HG02763 (cell line): ENCODE measurements around the gene TMEM33.
"Not testable (repeated sequence)": the region's sequence is repeated elsewhere in the genome, so short reads cannot be mapped to it uniquely, and the experiment has no call there.

Experiments
- ATAC-seq: cut with Tn5 transposase; IDR thresholded peaks from one replicate; pipeline ENCODE4 v1.9.1; 2021; ENCODE audit warnings: mild to moderate bottlenecking, moderate library complexity; ENCODE audit not compliant: unreplicated experiment

TMEM33 gene, protein sequence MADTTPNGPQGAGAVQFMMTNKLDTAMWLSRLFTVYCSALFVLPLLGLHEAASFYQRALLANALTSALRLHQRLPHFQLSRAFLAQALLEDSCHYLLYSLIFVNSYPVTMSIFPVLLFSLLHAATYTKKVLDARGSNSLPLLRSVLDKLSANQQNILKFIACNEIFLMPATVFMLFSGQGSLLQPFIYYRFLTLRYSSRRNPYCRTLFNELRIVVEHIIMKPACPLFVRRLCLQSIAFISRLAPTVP

DNA sequence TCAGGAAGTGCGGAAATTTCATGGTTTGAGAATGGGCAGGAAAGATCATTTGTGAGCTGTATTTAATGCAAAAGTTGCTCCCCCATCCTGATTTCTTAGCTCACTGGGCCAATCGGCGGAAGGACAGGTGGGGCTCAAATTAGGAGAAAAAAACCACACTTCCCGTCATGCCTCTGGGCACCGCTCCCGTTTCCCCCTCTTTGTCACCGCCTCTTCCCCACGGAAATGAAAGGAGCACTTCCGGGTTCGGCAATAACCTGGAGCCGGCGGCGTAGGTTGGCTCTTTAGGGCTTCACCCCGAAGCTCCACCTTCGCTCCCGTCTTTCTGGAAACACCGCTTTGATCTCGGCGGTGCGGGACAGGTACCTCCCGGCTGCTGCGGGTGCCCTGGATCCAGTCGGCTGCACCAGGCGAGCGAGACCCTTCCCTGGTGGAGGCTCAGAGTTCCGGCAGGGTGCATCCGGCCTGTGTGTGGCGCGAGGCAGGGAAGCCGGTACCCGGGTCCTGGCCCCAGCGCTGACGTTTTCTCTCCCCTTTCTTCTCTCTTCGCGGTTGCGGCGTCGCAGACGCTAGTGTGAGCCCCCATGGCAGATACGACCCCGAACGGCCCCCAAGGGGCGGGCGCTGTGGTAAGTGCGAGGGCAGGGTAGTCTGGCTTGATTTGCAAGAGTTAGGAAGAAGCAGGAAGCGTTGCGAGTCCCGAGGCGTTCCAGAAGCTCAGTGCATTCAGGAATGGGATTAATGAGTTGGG, at the start of gene TMEM33:
TMEM33 (plus strand) TSS at position 529 of the 751 bp plus-strand sequence; CDS start at position 585, 56 bp downstream.
- peak; percentile 85 for ATAC-seq

DNA sequence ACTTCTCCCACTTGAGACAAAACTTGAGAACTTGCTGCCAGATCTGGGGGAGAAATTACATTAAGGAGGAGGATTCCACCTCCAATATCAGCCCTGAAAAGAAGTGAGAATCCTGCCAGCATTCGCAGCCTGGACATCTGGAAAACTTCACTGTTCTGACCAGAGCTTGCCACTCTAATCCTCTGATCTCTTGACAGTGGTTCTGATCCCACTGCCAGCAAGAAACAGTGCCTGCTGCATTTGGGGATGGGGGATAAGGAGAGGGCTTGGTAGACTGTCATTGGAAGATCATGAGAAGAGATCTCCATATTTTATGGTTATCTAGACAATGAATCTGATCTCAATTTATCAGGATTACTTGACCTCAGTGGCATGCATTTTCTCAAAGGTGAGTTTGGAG, 49.8 kb upstream of the TMEM33 start:
- ATAC-seq, result no peak

DNA sequence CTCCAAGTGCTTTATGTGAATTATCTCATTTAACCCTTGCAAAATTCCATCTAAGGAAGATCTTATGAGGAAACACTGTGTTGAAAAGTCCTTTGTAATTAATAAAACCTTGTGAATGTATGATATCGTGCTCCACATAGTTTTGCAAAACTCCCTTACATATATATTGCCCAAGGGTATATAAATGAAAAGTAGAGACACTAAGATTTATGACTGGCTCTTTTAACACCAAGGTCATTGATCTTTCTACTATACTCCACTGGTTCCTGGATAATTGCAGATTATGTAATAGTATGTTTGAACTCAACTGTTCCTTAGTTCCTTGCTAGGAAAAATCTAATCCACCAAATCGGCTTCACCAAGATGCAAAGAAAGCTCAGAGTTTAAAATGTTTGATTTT, 48.0 kb upstream of the TMEM33 start:
- no peak for ATAC-seq

DNA sequence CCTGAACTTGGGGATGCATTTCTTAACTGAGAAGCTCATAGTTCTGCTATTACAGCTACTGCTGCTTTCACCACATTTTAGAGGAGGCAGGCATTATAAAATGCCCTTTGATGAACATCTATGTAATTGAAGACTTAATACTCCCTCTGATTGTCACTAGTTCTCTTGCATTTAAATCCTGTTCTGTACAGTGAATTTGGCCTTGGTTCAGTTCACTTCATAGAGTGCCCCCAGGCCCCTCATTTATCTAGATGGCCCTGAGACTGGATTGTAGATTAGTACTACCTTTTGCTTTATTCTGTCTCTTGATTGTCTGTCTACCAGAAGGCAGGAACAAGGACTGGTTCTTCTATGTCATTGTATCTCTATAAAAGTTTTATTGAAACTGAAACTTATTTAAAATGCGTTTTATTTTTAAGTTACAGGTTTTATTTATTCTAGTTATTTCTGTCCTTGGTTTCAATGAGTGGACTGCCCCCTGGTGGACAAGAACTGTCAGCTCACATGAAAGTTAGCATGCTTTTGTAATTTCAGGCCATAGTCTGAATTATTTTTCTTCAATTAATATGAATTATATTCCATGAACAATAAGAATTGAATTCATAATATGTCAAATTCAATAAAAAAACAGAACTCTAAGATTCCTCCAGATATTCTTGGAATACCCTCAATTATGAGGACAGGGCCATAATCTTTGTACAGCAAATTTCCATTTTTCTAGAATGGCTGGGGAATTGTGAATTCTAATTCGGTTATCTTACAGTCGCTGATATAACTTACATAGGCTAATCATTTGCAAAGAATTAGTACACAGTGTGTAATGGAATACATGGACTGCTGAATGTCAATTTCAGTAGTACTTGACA, 47.2 kb upstream of the TMEM33 start:
- no peak for ATAC-seq

DNA sequence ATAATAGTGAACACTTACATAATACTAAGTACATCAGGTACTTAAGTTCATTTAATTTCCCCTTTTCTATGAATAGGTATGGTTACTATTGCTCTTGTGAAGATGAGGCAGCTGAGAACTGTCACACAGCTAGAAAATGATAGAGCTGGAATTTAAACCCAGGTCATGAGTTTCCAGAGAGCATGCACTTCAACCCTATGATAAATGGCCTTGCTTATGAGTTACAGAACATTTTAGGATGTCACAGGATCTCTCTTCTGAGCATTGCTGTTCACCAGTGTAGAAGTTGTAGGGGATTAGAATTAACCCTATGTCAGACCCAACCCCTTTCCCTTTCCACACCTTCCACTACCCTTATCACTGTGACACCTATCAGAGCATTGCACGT, 46.5 kb upstream of the TMEM33 start:
- ATAC-seq, result no peak

DNA sequence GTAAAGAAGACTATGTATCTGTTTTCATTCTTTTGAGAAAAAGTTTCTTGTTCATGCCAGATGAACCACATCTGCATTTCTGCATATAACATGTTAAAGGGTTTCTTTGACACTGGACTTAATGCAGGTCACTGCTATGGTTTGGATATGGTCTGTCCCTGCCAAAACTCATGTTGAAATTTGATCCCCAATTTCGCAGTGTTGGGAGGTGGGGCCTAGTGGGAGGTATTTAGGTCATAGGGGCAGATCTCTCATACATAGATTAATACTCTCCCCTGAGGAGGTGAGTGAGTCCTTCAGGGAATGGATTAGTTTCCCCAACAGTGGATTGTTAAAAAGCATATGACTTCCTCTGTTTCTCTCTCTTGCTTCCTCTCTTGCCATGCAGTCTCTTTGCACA, 45.9 kb upstream of the TMEM33 start:
- no peak for ATAC-seq

DNA sequence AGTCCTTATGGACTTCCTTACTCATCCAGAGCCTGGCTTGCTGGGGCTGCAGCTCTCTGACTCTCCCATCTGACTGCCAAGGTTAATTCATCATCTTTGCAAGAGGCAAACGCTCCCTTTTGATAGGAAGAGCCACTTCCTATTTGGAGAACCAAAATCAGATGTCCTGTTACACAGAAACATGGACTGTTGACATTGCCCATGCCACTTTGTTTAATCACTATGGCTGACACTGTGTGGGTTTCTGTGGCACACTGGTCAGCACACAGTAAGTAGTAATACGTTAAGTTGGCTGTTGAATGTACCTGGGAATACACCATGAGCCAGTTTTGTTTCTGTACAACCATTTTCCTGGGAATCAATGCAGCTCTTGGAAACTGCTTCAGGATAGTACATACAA, 45.1 kb upstream of the TMEM33 start:
- no peak for ATAC-seq

DNA sequence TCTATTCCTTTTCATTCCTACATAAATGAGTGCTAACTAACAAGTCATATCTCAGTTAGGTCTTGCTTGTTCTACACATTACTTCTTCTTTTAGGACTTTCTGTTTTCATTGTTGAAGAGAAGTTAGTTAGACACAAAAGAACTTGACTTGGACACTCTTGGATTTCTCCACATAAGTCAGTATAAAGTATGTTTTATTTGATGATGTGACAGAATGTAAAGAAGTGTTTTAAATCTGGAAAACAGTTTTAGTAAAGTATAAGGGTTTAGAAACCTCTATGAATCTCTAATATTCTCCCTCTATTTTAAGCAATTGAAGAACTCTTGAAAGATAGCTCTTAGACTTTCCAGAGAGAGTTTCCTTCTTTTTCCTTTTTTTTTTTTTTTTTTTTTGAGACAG, 38.6 kb upstream of the TMEM33 start:
- ATAC-seq, result no peak

DNA sequence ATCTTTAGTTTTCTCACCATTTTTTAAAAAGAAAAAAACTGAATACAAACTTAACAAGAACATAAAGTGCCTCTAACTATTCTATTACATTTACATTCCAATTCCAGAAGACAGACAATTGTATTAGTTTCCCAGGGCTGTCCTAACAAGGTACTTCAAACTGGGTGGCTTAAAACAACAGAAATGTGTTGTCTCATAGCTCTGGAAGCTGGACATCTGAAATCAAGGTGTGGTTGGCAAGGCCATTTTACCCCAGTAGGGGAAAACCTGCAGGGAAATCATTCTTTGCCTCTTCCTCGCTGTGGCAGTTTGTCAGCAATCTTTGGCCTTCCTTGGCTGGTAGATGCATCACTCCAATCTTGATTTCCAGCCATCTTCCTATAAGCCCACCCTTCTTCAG, 37.5 kb upstream of the TMEM33 start:
- ATAC-seq, result no peak

DNA sequence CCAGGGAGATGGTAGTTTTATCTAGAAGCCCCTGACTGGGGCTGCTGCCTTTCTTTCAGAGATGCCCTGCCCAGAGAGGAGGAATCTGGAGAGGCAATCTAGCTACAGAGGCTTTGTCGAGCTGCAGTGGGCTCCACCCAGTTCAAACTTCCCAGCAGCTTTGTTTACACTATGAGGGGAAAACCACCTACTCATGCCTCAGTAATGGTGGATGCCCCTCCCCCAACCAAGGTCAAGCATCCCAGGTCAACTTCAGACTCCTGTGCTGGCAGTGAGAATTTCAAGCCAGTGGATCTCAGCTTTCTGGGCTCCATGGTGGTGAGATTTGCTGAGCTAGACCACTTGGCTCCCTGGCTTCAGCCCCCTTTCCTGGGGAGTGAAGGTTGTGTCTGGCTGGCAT, 26.1 kb upstream of the TMEM33 start:
- ATAC-seq, result not testable (repeated sequence)

DNA sequence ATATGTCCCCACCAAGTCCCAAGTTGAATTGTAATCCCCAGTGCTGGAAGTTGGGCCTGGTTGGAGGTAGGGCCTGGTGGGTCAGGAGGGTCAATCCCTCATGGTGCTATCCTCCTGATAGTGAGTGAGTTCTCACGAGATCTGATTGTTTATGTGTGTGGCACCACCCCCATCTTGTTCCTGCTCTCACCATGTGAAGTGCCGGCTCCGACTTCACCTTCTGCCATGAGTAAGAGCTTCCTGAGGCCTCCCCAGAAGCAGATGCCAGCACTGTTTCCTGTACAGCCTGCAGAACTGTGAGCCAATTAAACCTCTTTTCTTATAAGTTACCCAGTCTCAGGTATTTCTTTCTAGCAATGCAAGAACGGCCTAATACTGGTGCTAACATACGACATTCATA, 22.7 kb upstream of the TMEM33 start:
- ATAC-seq, result no peak

DNA sequence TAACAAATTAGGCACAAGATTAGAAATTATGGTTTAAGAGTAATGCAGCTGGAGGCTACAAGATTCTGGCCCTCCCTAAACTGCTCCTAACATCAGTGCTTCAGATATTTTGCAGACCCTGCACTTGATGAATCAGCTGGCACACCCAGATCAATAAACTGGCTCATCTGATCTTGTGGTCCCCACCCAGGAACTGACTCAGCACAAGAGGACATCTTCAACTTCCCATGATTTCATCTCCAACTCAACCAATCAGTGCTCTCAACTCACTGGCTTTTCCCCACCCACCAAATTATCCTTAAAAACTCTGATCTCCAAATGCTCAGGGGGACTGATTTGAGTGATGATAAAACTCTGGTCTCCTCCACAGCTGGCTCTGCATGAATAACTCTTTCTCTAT, 21.7 kb upstream of the TMEM33 start:
- no peak for ATAC-seq

DNA sequence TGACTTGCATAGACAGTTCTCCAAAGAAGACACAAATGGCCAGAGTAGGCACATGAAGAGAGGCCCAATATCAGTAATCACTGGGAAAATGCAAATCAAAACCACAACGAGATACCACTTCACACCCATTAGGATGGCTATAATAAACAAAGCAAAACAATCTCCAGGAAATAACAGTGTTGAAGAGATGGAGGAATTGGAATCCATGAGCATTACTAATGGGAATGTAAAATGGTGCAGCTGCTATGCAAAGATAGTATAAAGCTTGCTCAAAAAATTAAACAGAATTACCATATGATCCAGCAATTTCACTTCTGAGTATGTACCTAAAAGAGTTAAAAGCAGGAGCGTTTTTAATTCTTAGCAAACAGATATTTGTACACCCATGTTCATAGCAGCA, 17.0 kb upstream of the TMEM33 start:
- ATAC-seq, result no peak

DNA sequence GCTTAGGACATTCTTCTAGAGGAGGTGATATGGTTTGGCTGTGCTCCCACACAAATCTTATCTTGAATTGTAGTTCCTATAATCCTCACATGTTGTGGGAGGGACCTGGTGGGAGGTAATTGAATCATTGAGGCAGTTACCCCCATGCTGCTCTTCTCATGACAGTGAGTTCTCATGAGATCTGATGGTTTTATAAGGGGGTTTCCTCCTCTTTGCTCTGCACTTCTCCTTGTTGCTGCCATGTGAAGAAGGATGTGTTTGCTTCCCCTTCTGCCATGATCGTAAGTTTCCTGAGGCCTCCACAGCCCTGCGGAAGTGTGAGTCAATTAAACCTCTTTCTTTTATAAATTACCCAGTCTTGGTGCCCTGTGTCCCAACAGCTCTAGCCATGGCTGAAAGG, 14.8 kb upstream of the TMEM33 start:
- ATAC-seq, result not testable (repeated sequence)

DNA sequence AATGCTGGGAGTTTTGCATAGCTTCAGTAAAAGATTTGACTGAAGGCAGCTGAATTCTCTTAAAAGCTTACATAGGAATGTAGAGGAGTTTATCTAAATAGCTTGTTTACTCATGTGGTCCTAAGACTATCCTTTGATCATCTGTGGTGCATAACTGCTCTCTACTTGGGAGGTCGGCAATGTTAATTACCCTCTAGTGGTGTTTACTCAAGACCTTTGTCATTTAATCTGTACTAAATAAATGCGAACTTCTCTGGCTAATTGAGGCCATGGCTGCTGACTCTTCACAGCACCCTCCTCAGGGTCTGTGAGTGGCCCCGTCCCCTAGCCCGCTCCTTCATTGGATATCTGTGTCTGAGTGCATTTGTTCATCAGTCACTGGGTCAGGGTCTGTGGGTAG, 13.8 kb upstream of the TMEM33 start:
- no peak for ATAC-seq

DNA sequence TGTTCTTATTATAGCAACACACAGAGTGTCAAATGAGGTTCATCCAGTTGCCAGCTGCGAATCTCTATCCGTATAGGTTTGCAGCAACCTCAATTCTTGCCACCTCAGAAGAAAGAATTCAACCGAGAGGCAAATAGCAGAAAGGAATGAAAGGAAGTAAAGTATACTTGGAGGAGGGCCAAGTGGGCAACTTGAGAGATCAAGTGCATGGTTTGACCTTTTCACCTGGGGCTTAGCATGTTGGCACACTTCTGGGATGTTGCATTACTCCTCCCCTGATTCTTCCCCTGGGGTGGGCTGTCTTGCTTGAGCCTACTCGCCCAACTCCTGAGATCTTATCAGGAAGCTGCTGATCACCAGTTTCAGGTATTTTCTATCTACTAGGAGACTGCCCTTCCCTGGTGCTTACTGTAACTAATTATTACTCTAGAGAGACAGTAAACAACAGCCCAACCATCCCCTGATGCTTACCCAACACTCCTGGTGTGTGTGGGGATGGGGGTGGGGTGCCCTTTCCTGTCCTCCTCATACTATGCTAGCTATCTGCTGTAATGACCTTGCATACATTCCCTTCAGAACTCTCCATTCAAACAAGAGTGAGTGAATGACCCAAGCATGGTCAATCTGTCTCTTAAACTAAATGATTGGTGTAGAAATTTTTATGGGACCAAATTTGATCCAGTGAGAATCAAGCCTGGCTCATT, 7.3 kb upstream of the TMEM33 start:
- no peak for ATAC-seq

DNA sequence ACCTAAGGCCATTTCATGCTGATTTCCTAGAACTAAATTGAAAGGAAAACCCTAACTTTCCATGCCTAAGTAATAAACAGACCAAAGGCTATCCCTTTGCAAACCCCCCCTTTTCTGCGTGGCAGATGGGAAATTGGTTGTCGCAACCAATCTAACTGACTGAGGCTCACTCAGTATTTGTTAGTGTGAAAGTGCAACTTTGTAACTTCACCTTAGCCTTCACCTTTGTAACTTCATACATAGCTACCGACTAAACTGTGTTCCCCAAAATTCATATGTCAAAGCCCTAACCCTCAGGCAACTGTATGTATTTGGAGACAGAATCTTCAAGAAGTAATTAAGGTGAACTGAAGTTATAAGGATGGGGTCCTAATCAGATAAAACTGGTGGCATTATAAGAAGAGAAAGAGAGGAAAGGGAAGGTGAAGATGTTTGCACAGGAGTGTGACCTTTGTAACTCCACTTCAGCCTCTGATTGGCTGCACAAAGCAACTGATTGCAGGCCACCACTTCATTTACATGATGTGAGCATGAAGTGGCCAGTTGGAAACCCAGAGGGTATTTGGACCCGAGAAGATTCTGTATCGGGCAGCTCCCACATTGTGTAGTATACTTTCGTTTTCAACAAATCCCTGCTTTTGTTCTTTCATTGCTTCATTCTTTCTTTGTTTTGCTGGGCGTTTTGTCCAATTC, 4.9 kb upstream of the TMEM33 start:
- no peak for ATAC-seq

DNA sequence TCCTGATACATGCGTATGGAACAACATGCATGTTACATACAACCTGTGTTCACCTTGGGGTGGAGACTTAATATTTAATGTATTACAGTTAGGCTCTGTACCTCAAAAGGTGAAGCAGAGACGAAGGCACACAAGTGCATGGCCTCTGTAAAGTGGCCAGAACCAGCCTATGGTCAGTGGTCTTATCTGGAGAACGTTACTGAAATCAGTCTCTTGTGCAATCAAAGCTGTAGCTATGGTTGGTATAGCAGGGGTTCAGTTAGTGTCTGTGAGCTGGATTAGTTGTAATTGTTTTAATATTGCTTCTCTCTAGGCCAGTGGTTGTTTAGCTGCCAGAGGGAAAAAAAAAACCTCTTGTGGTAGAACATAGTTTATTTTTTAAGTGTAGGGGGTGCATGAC, 2.2 kb upstream of the TMEM33 start:
- no peak for ATAC-seq

DNA sequence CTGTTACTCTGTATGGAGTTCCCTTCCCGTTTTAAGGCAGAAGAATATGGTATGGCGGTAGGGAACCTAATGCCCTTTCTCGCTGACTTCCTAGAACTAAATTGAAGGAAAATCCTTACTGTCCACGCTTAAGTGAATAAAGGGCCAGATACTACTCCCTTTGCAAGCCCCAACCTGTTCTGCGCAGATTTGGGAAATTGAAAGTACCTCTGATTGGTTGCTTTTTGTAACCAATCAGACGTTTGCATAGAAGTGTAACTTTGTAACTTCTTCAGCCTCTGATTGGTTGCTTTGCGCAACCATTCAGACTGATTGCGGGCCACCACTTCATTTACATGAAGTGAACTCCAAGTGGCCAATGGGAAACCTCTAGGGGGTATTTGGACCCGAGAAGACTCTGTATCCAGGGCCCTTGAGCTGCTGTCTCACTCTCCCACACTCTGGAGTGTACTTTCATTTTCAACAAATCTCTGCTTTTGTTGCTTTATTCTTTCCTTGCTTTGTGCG, 1.2 kb upstream of the TMEM33 start:
- no peak for ATAC-seq

DNA sequence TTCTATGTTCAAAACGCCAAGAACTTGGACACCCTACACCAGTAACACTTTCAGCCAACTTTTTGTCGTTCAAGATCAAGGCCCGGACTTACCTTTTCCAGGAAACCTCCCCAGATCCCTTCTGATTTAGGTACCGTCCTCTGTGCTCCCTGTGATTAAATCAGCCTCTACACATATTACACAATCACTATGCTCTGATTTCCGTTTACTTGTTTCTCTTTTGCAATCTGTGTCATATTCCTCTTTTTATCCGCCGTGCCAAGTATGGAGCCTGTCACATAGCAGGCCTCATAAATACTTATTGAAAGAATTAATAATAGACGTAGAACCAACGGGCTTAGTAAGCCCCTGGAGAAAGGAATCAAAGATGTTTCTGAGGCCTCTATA, 722 bp upstream of the TMEM33 start:
- no peak for ATAC-seq
